OCI-LY7 (cell line): Measurements from ENCODE around the gene CNTN4.

Experiments
- EZH2phosphoT487 ChIP-seq: fragments of 200-600 bp; sonication (generic); IDR thresholded peaks from 2 replicates; pipeline ENCODE4 v1.6.1; 2018; ENCODE audit warnings: low read depth, borderline replicate concordance, mild to moderate bottlenecking, mixed run types, antibody characterized with exemption, low read length, moderate library complexity, mixed read lengths
- TF ChIP-seq, protein P1 (sequence below): fragments of 200-600 bp; sonication (generic); conservative IDR thresholded peaks from 2 replicates; pipeline ENCODE4 v1.5.1; 2014; ENCODE audit warnings: mild to moderate bottlenecking, antibody characterized with exemption, low read length, moderate library complexity, mixed read lengths

DNA sequence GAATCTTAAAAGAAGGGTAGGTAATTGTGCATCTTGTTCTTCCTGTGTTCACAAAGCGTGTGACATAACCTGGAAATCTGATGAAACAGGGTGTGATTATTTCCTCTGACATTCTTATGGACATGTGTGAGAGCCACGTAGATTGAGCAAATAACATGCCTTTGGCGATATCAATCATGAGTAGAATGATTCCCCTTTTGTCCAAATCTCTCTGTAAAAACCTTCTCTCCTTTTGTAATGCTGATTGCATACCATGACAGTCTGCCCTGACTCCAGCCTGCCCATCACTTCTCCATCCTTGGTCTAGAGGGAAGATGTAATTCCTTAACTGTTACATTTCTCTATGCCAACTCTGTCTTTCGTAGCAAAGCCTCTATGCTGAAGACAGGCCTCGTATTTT is 896.5 kb downstream of the CNTN4 start:
- TF ChIP-seq, protein P1, sequence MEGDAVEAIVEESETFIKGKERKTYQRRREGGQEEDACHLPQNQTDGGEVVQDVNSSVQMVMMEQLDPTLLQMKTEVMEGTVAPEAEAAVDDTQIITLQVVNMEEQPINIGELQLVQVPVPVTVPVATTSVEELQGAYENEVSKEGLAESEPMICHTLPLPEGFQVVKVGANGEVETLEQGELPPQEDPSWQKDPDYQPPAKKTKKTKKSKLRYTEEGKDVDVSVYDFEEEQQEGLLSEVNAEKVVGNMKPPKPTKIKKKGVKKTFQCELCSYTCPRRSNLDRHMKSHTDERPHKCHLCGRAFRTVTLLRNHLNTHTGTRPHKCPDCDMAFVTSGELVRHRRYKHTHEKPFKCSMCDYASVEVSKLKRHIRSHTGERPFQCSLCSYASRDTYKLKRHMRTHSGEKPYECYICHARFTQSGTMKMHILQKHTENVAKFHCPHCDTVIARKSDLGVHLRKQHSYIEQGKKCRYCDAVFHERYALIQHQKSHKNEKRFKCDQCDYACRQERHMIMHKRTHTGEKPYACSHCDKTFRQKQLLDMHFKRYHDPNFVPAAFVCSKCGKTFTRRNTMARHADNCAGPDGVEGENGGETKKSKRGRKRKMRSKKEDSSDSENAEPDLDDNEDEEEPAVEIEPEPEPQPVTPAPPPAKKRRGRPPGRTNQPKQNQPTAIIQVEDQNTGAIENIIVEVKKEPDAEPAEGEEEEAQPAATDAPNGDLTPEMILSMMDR = no peak
- TF ChIP-seq EZH2phosphoT487 = no peak
